ENCODE measurements around the gene OBSCN. TPM values are rescaled to one million over a fixed set of nuclear protein-coding genes. Genes with fewer than 3 reads are reported as not detected.

The OBSCN gene
- total and polyA plus RNA-seq, 2 of the 13 experiments (the other 11 are each of a cell fraction or from before 2014, with no cell fraction given), result 0.20 TPM

GRCh38 chr1:228276901-228277490 is 69.2 kb downstream of the OBSCN start:
- Histone ChIP-seq H3K9me3 (ENCODE audit: low read length) (no peaks in the 10 kb centered on the region), H3K4me1 (ENCODE audit: insufficient read depth, low read length) (peaks cover 25% of the 10 kb centered on the region; the same call in 1 of the 2 replicates), H3K4me3 (replicated peaks in 1 of 3; ENCODE audit: insufficient read depth in 1 of 3, low read depth in 2 of 3, low read length in 3 of 3) (no peak overlapping the region), H3K27ac (ENCODE audit: extremely low read length, insufficient read depth, low read length) (no peak overlapping the region), H3K27me3 (ENCODE audit: control insufficient read depth in 1 of 2, insufficient read depth in 2 of 2, low read length in 2 of 2) (peaks cover 12 to 51% of the 10 kb centered on the region in 2 experiments), H2AFZ (ENCODE audit: low read length) (no peak overlapping the region), H3K79me2 (ENCODE audit: insufficient read depth, low read length) (no peaks in the 10 kb centered on the region), H3K36me3 (replicated peaks in 1 of 2; ENCODE audit: control insufficient read depth in 1 of 2, insufficient read depth in 2 of 2, low read length in 2 of 2) (no peaks in the 10 kb centered on the region), H4K20me1 (ENCODE audit: insufficient read depth, low read length) (no peaks in the 10 kb centered on the region), H3K9ac (ENCODE audit: insufficient read depth, low read depth, low read length) (no peak overlapping the region), H3K4me2 (ENCODE audit: low read depth, low read length) (no peak overlapping the region)
- TF ChIP-seq ZNF557 (CRISPR knock-in tag; IDR thresholded peaks at IDR 0.05), result no peak
- 0 out of 2 replicates have a peak, but pooled peaks have one; percentile 6 for TF ChIP-seq ZNF687 (CRISPR knock-in tag; IDR thresholded peaks at IDR 0.05)
- TF ChIP-seq ZNF572 (CRISPR knock-in tag; IDR thresholded peaks at IDR 0.05), result no peak
- FAIRE-seq, result no peak
- no TSS peak for BruUV-seq (replicated peaks)
- 15% methylated on average over 7 of the region's 25 CpGs for WGBS (ENCODE audit: low lambda C conversion rate)
- no peak for DNase-seq (ENCODE audit: low spot score)
- ChIA-PET CTCF (ENCODE audit: low intra/inter-chr PET ratio, low total read pairs) (no interaction called here), POLR2A (no interaction called here)
- no peak for ATAC-seq
- in situ Hi-C loops (cut with HindIII; ENCODE audit: extremely low pct_ligation_motif_present, low pct_unique_long_range_greater_than_20kb), result no loop called here
- intact Hi-C loops (cut with micrococcal nuclease; ENCODE audit: unreplicated experiment), result no loop called here
